HepG2 (cell line): ENCODE results near the gene TIMELESS. TPM values are rescaled to one million over a fixed set of nuclear protein-coding genes. Genes with fewer than 3 reads are reported as not detected.

Experiments used
- ATAC-seq: fragments of 200-7000 bp; cut with Tn5 transposase; 3 replicates; pipeline ENCODE4 v1.9.1; 2020; ENCODE audit warnings: mild to moderate bottlenecking, moderate library complexity
- BruUV-seq: library from RNA; stranded (reverse); fragments of 400-500 nt; replicated peaks from 2 replicates; lab custom pipeline; 2021; lab: Mats Ljungman, UMichigan
- CTCF ChIA-PET: fragments of 300-600 bp; formaldehyde crosslinking; extraction: SDS; loops from one replicate; lab custom pipeline; 2021; ENCODE audit warnings: low total read pairs, inconsistent platforms, low intra/inter-chr PET ratio; lab: Yijun Ruan, JAX
- POLR2A ChIA-PET: fragments of 350-600 bp; sonication (Branson Sonifier 250); formaldehyde crosslinking; loops from one replicate; lab custom pipeline; 2020; ENCODE audit warnings: antibody characterized with exemption, inconsistent platforms; lab: Yijun Ruan, JAX
- DNase-seq: peaks from one replicate; pipeline ENCODE4 v3.0.0-alpha.2; 2015; ENCODE audit warnings: low spot score
- FAIRE-seq: peaks from 3 replicates; lab custom pipeline; 2011; peaks lifted over from hg19 to GRCh38; lab: Jason Lieb, UNC
- H2AFZ ChIP-seq: one replicate; pipeline ENCODE4 v1.6.1; 2011; ENCODE audit warnings: low read length, inconsistent platforms
- H3K27ac ChIP-seq: fragments of 300-600 bp; 3 replicates; pipeline ENCODE4 v1.8.0; 2011; ENCODE audit warnings: mixed run types, mild to moderate bottlenecking, mixed read lengths, low read length, inconsistent platforms; ENCODE audit not compliant: insufficient read depth; ENCODE audit errors: extremely low read length
- H3K27me3 ChIP-seq, 2 experiments: fragments of 200-600 bp in 1 of 2; 2 replicates in 1 of 2; 3 replicates in 1 of 2; pipeline versions ENCODE4 v1.6.0 to v1.8.0; 2011; ENCODE audit warnings: low read length in 2 of 2, mild to moderate bottlenecking in 2 of 2, moderate library complexity in 2 of 2, inconsistent platforms in 1 of 2; ENCODE audit not compliant: insufficient read depth in 2 of 2, control insufficient read depth in 1 of 2
- H3K36me3 ChIP-seq, 2 experiments: fragments of 200-600 bp in 1 of 2; replicated peaks in 1 of 2; 2 replicates in 1 of 2; 3 replicates in 1 of 2; pipeline versions ENCODE4 v1.5.1 to v1.8.0; 2011; ENCODE audit warnings: low read length in 2 of 2, inconsistent platforms in 1 of 2; ENCODE audit not compliant: insufficient read depth in 2 of 2, control insufficient read depth in 1 of 2
- H3K4me1 ChIP-seq: 2 replicates; pipeline ENCODE4 v1.5.1; 2012; ENCODE audit warnings: low read length, inconsistent platforms; ENCODE audit not compliant: insufficient read depth
- H3K4me2 ChIP-seq: 2 replicates; pipeline ENCODE4 v1.6.0; 2011; ENCODE audit warnings: low read depth, low read length, inconsistent platforms
- H3K4me3 ChIP-seq, 3 experiments: fragments of 200-600 bp in 1 of 3; sonication (generic), shearing (Covaris generic) in 1 of 3; replicated peaks in 1 of 3; 2 replicates each; pipeline ENCODE4 v1.5.1; 2011 to 2016; ENCODE audit warnings: low read length in 3 of 3, inconsistent platforms in 2 of 3, low read depth in 2 of 3, mild to moderate bottlenecking in 2 of 3, control low read depth in 1 of 3, mixed read lengths in 1 of 3; ENCODE audit not compliant: insufficient read depth in 1 of 3
- H3K79me2 ChIP-seq: one replicate; pipeline ENCODE4 v1.6.1; 2011; ENCODE audit warnings: low read length, inconsistent platforms; ENCODE audit not compliant: insufficient read depth
- H3K9ac ChIP-seq: 2 replicates; pipeline ENCODE4 v1.6.0; 2011; ENCODE audit warnings: mild to moderate bottlenecking, low read depth, low read length, inconsistent platforms; ENCODE audit not compliant: insufficient read depth
- H3K9me3 ChIP-seq: 2 replicates; pipeline ENCODE4 v1.5.1; 2012; ENCODE audit warnings: mild to moderate bottlenecking, low read length
- H4K20me1 ChIP-seq: 2 replicates; pipeline ENCODE4 v1.6.0; 2011; ENCODE audit warnings: inconsistent platforms, mild to moderate bottlenecking, low read length, moderate library complexity; ENCODE audit not compliant: insufficient read depth
- CAMTA2 ChIP-seq: sonication (generic); formaldehyde crosslinking; IDR thresholded peaks from 2 replicates; pipeline ENCODE4 v1.4.0; 2020; ENCODE audit warnings: mild to moderate bottlenecking, missing genetic modification reagents, borderline replicate concordance
- E2F1 ChIP-seq: sonication (generic); formaldehyde crosslinking; IDR thresholded peaks from 2 replicates; pipeline ENCODE4 v1.5.0; 2020; ENCODE audit warnings: missing genetic modification reagents
- ERF ChIP-seq: IDR thresholded peaks from 2 replicates; pipeline ENCODE4 v1.6.1; 2018; ENCODE audit warnings: missing biosample characterization, missing genetic modification reagents
- NCOA2 ChIP-seq: sonication (generic); formaldehyde crosslinking; IDR thresholded peaks from 2 replicates; pipeline ENCODE4 v1.8.0; 2022; ENCODE audit warnings: inconsistent platforms
- NFIB ChIP-seq: sonication (generic); formaldehyde crosslinking; IDR thresholded peaks from 2 replicates; pipeline ENCODE4 v1.9.0; 2021; ENCODE audit warnings: missing genetic modification reagents, mild to moderate bottlenecking, borderline replicate concordance
- SAP130 ChIP-seq: IDR thresholded peaks from 2 replicates; pipeline ENCODE4 v1.6.1; 2016; ENCODE audit warnings: low read depth
- SYNCRIP ChIP-seq: fragments of 200-400 bp; formaldehyde crosslinking; IDR thresholded peaks from 2 replicates; pipeline ENCODE4 v1.6.1; 2018; ENCODE audit warnings: mild to moderate bottlenecking, low read depth, low read length; ENCODE audit not compliant: insufficient read depth
- TSC22D2 ChIP-seq: sonication (generic); formaldehyde crosslinking; IDR thresholded peaks from 2 replicates; pipeline ENCODE4 v1.5.1; 2020; ENCODE audit warnings: missing genetic modification reagents, mild to moderate bottlenecking, borderline replicate concordance
- ZNF264 ChIP-seq: sonication (generic); formaldehyde crosslinking; IDR thresholded peaks from 2 replicates; pipeline ENCODE4 v1.4.0; 2020; ENCODE audit warnings: missing genetic modification reagents
- ZNF572 ChIP-seq: sonication (generic); formaldehyde crosslinking; IDR thresholded peaks from 2 replicates; pipeline ENCODE4 v1.5.1; 2020; ENCODE audit warnings: mild to moderate bottlenecking, missing genetic modification reagents
- ZNF574 ChIP-seq: sonication (generic); formaldehyde crosslinking; IDR thresholded peaks from 2 replicates; pipeline ENCODE4 v1.4.0; 2020; ENCODE audit warnings: missing genetic modification reagents
- WGBS: methylation state at CpG from one replicate; pipeline ENCODE4 v1.1.6; 2017; ENCODE audit warnings: low lambda C conversion rate; 5-methylcytosine and 5-hydroxymethylcytosine counted together
- in situ Hi-C: cut with HindIII; loops from 2 replicates; pipeline ENCODE4 v1.10.0; 2017; ENCODE audit warnings: low pct_unique_long_range_greater_than_20kb; ENCODE audit not compliant: extremely low pct_ligation_motif_present
- intact Hi-C: fragments of 100-400 bp; cut with micrococcal nuclease; formaldehyde crosslinking; loops from one replicate; pipeline ENCODE4 v1.10.0; 2022; ENCODE audit not compliant: unreplicated experiment
- polyA plus RNA-seq, 8 experiments: library from polyadenylated mRNA; depleted of rRNA in 3 of 8; stranded (reverse) in 7 of 8; unstranded in 1 of 8; fragments of >200 nt; fragmentation: Illumina TruSeq in 4 of 8; extraction: Trizol in 4 of 8; gene quantifications; 2 replicates each; pipeline versions ENCODE4 v1.2.1 to v1.2.3, GENCODE V29; 2011 to 2016; ENCODE audit warnings: low read depth in 4 of 8, missing spikeins in 1 of 8, mixed read lengths in 1 of 8; ENCODE audit not compliant: insufficient read depth in 1 of 8
- total RNA-seq, 5 experiments: library from RNA; depleted of rRNA; stranded (reverse); fragments of >200 nt; fragmentation: Illumina TruSeq; extraction: Trizol; gene quantifications; 2 replicates each; pipeline ENCODE4 v1.2.3, GENCODE V29; 2016; ENCODE audit warnings: low read depth in 1 of 5

Gene TIMELESS
- total and polyA plus RNA-seq, 2 of the 13 experiments (the other 11 are each of a cell fraction or from before 2014, with no cell fraction given), result 4.0 to 20.3 TPM

- H3K79me2 ChIP-seq, result peaks cover 6% of the 10 kb centered on the region
- ChIA-PET POLR2A (interaction anchor here (1.4 to 4.0 kb wide), 3 partner anchors 13 to 158 kb away, joined by 3 to 10 read pairs (median 4); partner anchors contain the start of gene GLS2), CTCF (no interaction called here)
- intact Hi-C loops (no loop called here), in situ Hi-C loops (no loop called here)
- no peak for FAIRE-seq
- H3K4me2 ChIP-seq, result no peak overlapping the region
- H2AFZ ChIP-seq, result no peak overlapping the region
- no peak overlapping the region for H3K9ac ChIP-seq
- no peaks in the 10 kb centered on the region for H4K20me1 ChIP-seq
- no TSS peak for BruUV-seq
- DNase-seq, result no peak
- no peak overlapping the region for H3K4me3 ChIP-seq
- no peak for ATAC-seq
- H3K9me3 ChIP-seq, result no peaks in the 10 kb centered on the region
- no peak overlapping the region for H3K27ac ChIP-seq
- H3K36me3 ChIP-seq, result peaks cover 2 to 11% of the 10 kb centered on the region in 2 experiments; a peak in 4 of 5 replicates
- WGBS, result 92% methylated on average over 8 of the region's 9 CpGs
- H3K27me3 ChIP-seq, result no peaks in the 10 kb centered on the region
- H3K4me1 ChIP-seq, result peaks cover 26% of the 10 kb centered on the region
- TF ChIP-seq SYNCRIP (no peak), NFIB (no peak), ERF (no peak), CAMTA2 (CRISPR knock-in tag) (no peak), E2F1 (no peak), SAP130 (CRISPR knock-in tag) (no peak), ZNF264 (no peak), ZNF574 (CRISPR knock-in tag) (no peak), ZNF572 (no peak), TSC22D2 (CRISPR knock-in tag) (no peak), NCOA2 (no peak)
Measured at GRCh38 chr12:56474389-56474788, 25.2 kb upstream of the TIMELESS start.
